ENCODE measurements around the gene CDPF1.

DNA sequence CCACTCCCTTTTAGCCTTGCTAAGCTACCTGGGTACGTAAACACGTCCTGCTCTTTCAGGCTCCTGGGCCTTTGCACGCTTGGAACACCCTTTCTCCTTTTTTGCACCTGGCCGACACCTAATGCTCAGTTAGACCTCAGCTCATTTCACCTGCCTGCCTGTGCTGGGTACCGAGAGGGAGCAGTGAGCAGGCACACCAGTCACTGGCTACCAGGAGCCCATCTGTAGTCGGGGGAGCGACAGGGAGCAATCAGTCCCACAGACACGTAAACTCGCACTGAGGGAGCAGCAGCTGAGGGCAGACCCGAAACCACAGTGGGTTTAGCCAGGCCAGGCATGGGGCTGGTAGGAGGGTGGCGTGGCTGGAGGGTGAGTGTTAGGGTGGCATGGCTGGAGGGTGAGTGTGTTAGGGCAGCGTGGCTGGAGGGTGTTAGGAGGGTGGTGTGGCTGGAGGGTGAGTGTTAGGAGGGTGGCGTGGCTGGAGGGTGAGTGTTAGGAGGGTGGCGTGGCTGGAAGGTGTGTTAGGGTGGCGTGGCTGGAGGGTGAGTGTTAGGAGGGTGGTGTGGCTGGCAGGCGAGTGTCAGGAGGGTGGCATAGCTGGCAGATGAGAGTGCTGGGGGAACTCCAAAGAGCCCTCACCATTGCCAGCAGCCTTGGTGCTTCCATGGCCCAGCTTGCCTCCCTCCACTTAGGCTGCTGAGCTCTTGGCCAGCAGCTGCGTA, 40.2 kb upstream of the CDPF1 start:
- TF ChIP-seq, protein P1, sequence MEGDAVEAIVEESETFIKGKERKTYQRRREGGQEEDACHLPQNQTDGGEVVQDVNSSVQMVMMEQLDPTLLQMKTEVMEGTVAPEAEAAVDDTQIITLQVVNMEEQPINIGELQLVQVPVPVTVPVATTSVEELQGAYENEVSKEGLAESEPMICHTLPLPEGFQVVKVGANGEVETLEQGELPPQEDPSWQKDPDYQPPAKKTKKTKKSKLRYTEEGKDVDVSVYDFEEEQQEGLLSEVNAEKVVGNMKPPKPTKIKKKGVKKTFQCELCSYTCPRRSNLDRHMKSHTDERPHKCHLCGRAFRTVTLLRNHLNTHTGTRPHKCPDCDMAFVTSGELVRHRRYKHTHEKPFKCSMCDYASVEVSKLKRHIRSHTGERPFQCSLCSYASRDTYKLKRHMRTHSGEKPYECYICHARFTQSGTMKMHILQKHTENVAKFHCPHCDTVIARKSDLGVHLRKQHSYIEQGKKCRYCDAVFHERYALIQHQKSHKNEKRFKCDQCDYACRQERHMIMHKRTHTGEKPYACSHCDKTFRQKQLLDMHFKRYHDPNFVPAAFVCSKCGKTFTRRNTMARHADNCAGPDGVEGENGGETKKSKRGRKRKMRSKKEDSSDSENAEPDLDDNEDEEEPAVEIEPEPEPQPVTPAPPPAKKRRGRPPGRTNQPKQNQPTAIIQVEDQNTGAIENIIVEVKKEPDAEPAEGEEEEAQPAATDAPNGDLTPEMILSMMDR (IDR thresholded peaks at IDR 0.05 in 2 of 3, conservative IDR thresholded peaks at IDR 0.05 in 1 of 3; ENCODE audit: borderline replicate concordance in 1 of 3, insufficient read depth in 1 of 3, low read depth in 2 of 3, low read length in 2 of 3), result no peak
- TF ChIP-seq, protein P2, sequence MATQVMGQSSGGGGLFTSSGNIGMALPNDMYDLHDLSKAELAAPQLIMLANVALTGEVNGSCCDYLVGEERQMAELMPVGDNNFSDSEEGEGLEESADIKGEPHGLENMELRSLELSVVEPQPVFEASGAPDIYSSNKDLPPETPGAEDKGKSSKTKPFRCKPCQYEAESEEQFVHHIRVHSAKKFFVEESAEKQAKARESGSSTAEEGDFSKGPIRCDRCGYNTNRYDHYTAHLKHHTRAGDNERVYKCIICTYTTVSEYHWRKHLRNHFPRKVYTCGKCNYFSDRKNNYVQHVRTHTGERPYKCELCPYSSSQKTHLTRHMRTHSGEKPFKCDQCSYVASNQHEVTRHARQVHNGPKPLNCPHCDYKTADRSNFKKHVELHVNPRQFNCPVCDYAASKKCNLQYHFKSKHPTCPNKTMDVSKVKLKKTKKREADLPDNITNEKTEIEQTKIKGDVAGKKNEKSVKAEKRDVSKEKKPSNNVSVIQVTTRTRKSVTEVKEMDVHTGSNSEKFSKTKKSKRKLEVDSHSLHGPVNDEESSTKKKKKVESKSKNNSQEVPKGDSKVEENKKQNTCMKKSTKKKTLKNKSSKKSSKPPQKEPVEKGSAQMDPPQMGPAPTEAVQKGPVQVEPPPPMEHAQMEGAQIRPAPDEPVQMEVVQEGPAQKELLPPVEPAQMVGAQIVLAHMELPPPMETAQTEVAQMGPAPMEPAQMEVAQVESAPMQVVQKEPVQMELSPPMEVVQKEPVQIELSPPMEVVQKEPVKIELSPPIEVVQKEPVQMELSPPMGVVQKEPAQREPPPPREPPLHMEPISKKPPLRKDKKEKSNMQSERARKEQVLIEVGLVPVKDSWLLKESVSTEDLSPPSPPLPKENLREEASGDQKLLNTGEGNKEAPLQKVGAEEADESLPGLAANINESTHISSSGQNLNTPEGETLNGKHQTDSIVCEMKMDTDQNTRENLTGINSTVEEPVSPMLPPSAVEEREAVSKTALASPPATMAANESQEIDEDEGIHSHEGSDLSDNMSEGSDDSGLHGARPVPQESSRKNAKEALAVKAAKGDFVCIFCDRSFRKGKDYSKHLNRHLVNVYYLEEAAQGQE (IDR thresholded peaks at IDR 0.05; ENCODE audit: low read depth), result no peak
- TF ChIP-seq JUND (IDR thresholded peaks at IDR 0.05), result no peak
- no peak for TF ChIP-seq ZNF274 (IDR thresholded peaks at IDR 0.05; ENCODE audit: low read depth, low read length)
- TF ChIP-seq SP1 (IDR thresholded peaks at IDR 0.05; ENCODE audit: low read depth), result no peak
- TF ChIP-seq FOSL1 (IDR thresholded peaks at IDR 0.05; ENCODE audit: low read depth), result no peak
- TF ChIP-seq RAD21 (IDR thresholded peaks at IDR 0.05; ENCODE audit: low read depth), result no peak
- TF ChIP-seq TCF7L2 (IDR thresholded peaks at IDR 0.05; ENCODE audit: borderline replicate concordance, extremely low read depth, insufficient read depth, insufficient read length), result no peak

All from HCT116 (cell line).